HepG2 (cell line): ENCODE measurements around the gene SPATS2. TPM values are rescaled to one million over a fixed set of nuclear protein-coding genes. Genes with fewer than 3 reads are reported as not detected.

Source experiments
- ARNT2 ChIP-seq: sonication (generic); formaldehyde crosslinking; IDR thresholded peaks from 2 replicates; pipeline ENCODE4 v1.8.0; 2022; ENCODE audit warnings: mild to moderate bottlenecking, low read depth, missing genetic modification reagents, moderate library complexity
- BRD4 ChIP-seq: sonication (generic); formaldehyde crosslinking; IDR thresholded peaks from 2 replicates; pipeline ENCODE4 v1.4.0; 2020; ENCODE audit warnings: missing genetic modification reagents
- GMEB1 ChIP-seq: sonication (generic); formaldehyde crosslinking; IDR thresholded peaks from 2 replicates; pipeline ENCODE4 v1.5.1; 2020; ENCODE audit warnings: missing genetic modification reagents, mild to moderate bottlenecking, borderline replicate concordance
- HMGXB4 ChIP-seq, 2 experiments: sonication (generic) in 1 of 2; formaldehyde crosslinking in 1 of 2; IDR thresholded peaks; 2 replicates each; pipeline versions ENCODE4 v1.4.0 to v1.6.1; 2018 to 2020; ENCODE audit warnings: missing genetic modification reagents in 2 of 2, borderline replicate concordance in 1 of 2, low read depth in 1 of 2, mild to moderate bottlenecking in 1 of 2, missing biosample characterization in 1 of 2
- KDM4B ChIP-seq: sonication (generic); formaldehyde crosslinking; IDR thresholded peaks from 2 replicates; pipeline ENCODE4 v1.4.0; 2020; ENCODE audit warnings: missing genetic modification reagents
- MXI1 ChIP-seq: IDR thresholded peaks from 3 replicates; pipeline ENCODE4 v1.6.1; 2012; ENCODE audit warnings: low read depth, low read length, inconsistent platforms, borderline replicate concordance
- NAIF1 ChIP-seq: sonication (generic); formaldehyde crosslinking; IDR thresholded peaks from 2 replicates; pipeline ENCODE4 v1.5.0; 2020; ENCODE audit warnings: mild to moderate bottlenecking, missing genetic modification reagents, borderline replicate concordance
- PTBP1 ChIP-seq: fragments of 200-400 bp; formaldehyde crosslinking; IDR thresholded peaks from 2 replicates; pipeline ENCODE4 v1.6.1; 2018; ENCODE audit warnings: low read length, low read depth; ENCODE audit not compliant: poor library complexity, severe bottlenecking
- RAD21 ChIP-seq: fragments of 450-650 bp; formaldehyde crosslinking; IDR thresholded peaks from 2 replicates; pipeline ENCODE4 v1.5.0; 2020; ENCODE audit warnings: mild to moderate bottlenecking
- REPIN1 ChIP-seq: sonication (generic); formaldehyde crosslinking; IDR thresholded peaks from 2 replicates; pipeline ENCODE4 v1.8.0; 2022; ENCODE audit warnings: missing genetic modification reagents, low read depth, mild to moderate bottlenecking, borderline replicate concordance
- SAP130 ChIP-seq: IDR thresholded peaks from 2 replicates; pipeline ENCODE4 v1.6.1; 2016; ENCODE audit warnings: low read depth
- STAG1 ChIP-seq: sonication (generic); formaldehyde crosslinking; IDR thresholded peaks from 2 replicates; pipeline ENCODE4 v1.4.0; 2020; ENCODE audit warnings: missing genetic modification reagents
- TBX2 ChIP-seq: sonication (generic); formaldehyde crosslinking; IDR thresholded peaks from 2 replicates; pipeline ENCODE4 v1.5.0; 2020; ENCODE audit warnings: missing genetic modification reagents, mild to moderate bottlenecking, borderline replicate concordance
- ZNF280B ChIP-seq: sonication (generic); formaldehyde crosslinking; IDR thresholded peaks from 2 replicates; pipeline ENCODE4 v1.5.0; 2020; ENCODE audit warnings: missing genetic modification reagents, mild to moderate bottlenecking, borderline replicate concordance
- ZNF362 ChIP-seq: sonication (generic); formaldehyde crosslinking; IDR thresholded peaks from 2 replicates; pipeline ENCODE4 v1.4.0; 2020; ENCODE audit warnings: missing genetic modification reagents, mild to moderate bottlenecking, borderline replicate concordance
- ZNF567 ChIP-seq: sonication (generic); formaldehyde crosslinking; IDR thresholded peaks from 2 replicates; pipeline ENCODE4 v1.8.1; 2023; ENCODE audit warnings: mild to moderate bottlenecking, missing genetic modification reagents, borderline replicate concordance
- ZNF577 ChIP-seq: sonication (generic); formaldehyde crosslinking; IDR thresholded peaks from 2 replicates; pipeline ENCODE4 v1.4.0; 2020; ENCODE audit warnings: mild to moderate bottlenecking, low read depth, missing genetic modification reagents, borderline replicate concordance
- ZNF580 ChIP-seq: IDR thresholded peaks from 2 replicates; pipeline ENCODE4 v1.6.1; 2016; ENCODE audit warnings: low read depth, borderline replicate concordance
- ZNF780A ChIP-seq: sonication (generic); formaldehyde crosslinking; IDR thresholded peaks from 2 replicates; pipeline ENCODE4 v1.8.0; 2022; ENCODE audit warnings: mild to moderate bottlenecking, missing genetic modification reagents, moderate library complexity
- ZSCAN31 ChIP-seq: sonication (generic); formaldehyde crosslinking; IDR thresholded peaks from 2 replicates; pipeline ENCODE4 v1.5.0; 2020; ENCODE audit warnings: low read depth, mild to moderate bottlenecking, missing genetic modification reagents
- polyA plus RNA-seq, 8 experiments: library from polyadenylated mRNA; depleted of rRNA in 3 of 8; stranded (reverse) in 7 of 8; unstranded in 1 of 8; fragments of >200 nt; fragmentation: Illumina TruSeq in 4 of 8; extraction: Trizol in 4 of 8; gene quantifications; 2 replicates each; pipeline versions ENCODE4 v1.2.1 to v1.2.3, GENCODE V29; 2011 to 2016; ENCODE audit warnings: low read depth in 4 of 8, missing spikeins in 1 of 8, mixed read lengths in 1 of 8; ENCODE audit not compliant: insufficient read depth in 1 of 8
- total RNA-seq, 5 experiments: library from RNA; depleted of rRNA; stranded (reverse); fragments of >200 nt; fragmentation: Illumina TruSeq; extraction: Trizol; gene quantifications; 2 replicates each; pipeline ENCODE4 v1.2.3, GENCODE V29; 2016; ENCODE audit warnings: low read depth in 1 of 5

SPATS2 gene
- total and polyA plus RNA-seq, 2 of the 13 experiments (the other 11 are each of a cell fraction or from before 2014, with no cell fraction given): 19.3 to 28.1 TPM

- TF ChIP-seq PTBP1 (no peak), HMGXB4 (CRISPR knock-in tag; IDR thresholded peaks at IDR 0.05; ENCODE audit: borderline replicate concordance in 1 of 2, low read depth in 1 of 2) (0 out of 4 replicates have a peak, but pooled peaks of 1 of the 2 experiments have one; percentile 35), REPIN1 (CRISPR knock-in tag) (peak; percentile 53; the same call in 1 of the 2 replicates), TBX2 (CRISPR knock-in tag) (peak; percentile 53; the same call in 1 of the 2 replicates), ZNF577 (CRISPR knock-in tag) (no peak), KDM4B (CRISPR knock-in tag) (no peak), BRD4 (no peak), GMEB1 (peak; percentile 20; the same call in 1 of the 2 replicates), ARNT2 (CRISPR knock-in tag) (0 out of 2 replicates have a peak, but pooled peaks have one; percentile 27), ZNF580 (0 out of 2 replicates have a peak, but pooled peaks have one; percentile 41), ZNF567 (CRISPR knock-in tag) (0 out of 2 replicates have a peak, but pooled peaks have one; percentile 59), MXI1 (0 out of 3 replicates have a peak, but pooled peaks have one; percentile 46), ZNF780A (CRISPR knock-in tag) (no peak), RAD21 (CRISPR knock-in tag) (peak; percentile 91), ZNF362 (CRISPR knock-in tag) (peak; percentile 90), SAP130 (CRISPR knock-in tag) (peak; percentile 34), ZNF280B (CRISPR knock-in tag) (no peak), NAIF1 (CRISPR knock-in tag) (no peak), STAG1 (CRISPR knock-in tag) (peak; percentile 97), ZSCAN31 (0 out of 2 replicates have a peak, but pooled peaks have one; percentile 32)
Measured at GRCh38 chr12:49358483-49359141, 8.7 kb upstream of the SPATS2 start (continued).
